Measurements from ENCODE around the gene C2orf15. TPM values are rescaled to one million over a fixed set of nuclear protein-coding genes. Genes with fewer than 3 reads are reported as not detected.

Gene C2orf15
- total and polyA plus RNA-seq, 2 of the 4 experiments (the other 2 are of a cell fraction), result under 0.01 TPM; not detected in 1

- H2AK9ac ChIP-seq (replicated peaks; ENCODE audit: low read depth, low read length, poor library complexity), result no peak overlapping the region
- no peak overlapping the region for H2BK5ac ChIP-seq (ENCODE audit: low read depth, low read length, poor library complexity, severe bottlenecking)
- peaks cover 14% of the 10 kb centered on the region for H3K36me3 ChIP-seq (ENCODE audit: control insufficient read depth, insufficient read depth, low read length)
- no peak overlapping the region for H3K18ac ChIP-seq (ENCODE audit: low read depth, low read length)
- H4K91ac ChIP-seq (ENCODE audit: insufficient read depth, low read depth, low read length), result no peak overlapping the region
- ATAC-seq (ENCODE audit: low read depth), result no peak
- no peak overlapping the region for H2AFZ ChIP-seq (replicated peaks; ENCODE audit: low read length, poor library complexity)
- no TSS peak for BruUV-seq (replicated peaks)
- H2AK5ac ChIP-seq (ENCODE audit: low read depth, low read length), result no peak overlapping the region
- H2BK20ac ChIP-seq (ENCODE audit: low read depth, low read length), result no peak overlapping the region
- TF ChIP-seq, protein P1, sequence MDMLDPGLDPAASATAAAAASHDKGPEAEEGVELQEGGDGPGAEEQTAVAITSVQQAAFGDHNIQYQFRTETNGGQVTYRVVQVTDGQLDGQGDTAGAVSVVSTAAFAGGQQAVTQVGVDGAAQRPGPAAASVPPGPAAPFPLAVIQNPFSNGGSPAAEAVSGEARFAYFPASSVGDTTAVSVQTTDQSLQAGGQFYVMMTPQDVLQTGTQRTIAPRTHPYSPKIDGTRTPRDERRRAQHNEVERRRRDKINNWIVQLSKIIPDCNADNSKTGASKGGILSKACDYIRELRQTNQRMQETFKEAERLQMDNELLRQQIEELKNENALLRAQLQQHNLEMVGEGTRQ (IDR thresholded peaks at IDR 0.05; ENCODE audit: low read depth, low read length), result no peak
- TF ChIP-seq MXI1 (IDR thresholded peaks at IDR 0.05; ENCODE audit: borderline replicate concordance, low read depth, low read length), result no peak
- no peak for TF ChIP-seq CEBPB (IDR thresholded peaks at IDR 0.05; ENCODE audit: low read depth, low read length)
- TF ChIP-seq MAZ (IDR thresholded peaks at IDR 0.05; ENCODE audit: borderline replicate concordance, low read depth, low read length), result no peak
- no peak for TF ChIP-seq POLR2A (IDR thresholded peaks at IDR 0.05; ENCODE audit: low read depth, low read length)
- no peak for TF ChIP-seq FOS (IDR thresholded peaks at IDR 0.05; ENCODE audit: low read depth, low read length)
- no peak for TF ChIP-seq MAFK (IDR thresholded peaks at IDR 0.05; ENCODE audit: low read depth, low read length)
- TF ChIP-seq RCOR1 (IDR thresholded peaks at IDR 0.05; ENCODE audit: insufficient replicate concordance, low read length), result no peak
- TF ChIP-seq CHD1 (IDR thresholded peaks at IDR 0.05; ENCODE audit: low read depth, low read length), result no peak
- TF ChIP-seq RAD21 (IDR thresholded peaks at IDR 0.05; ENCODE audit: low read length), result no peak
- TF ChIP-seq BHLHE40 (IDR thresholded peaks at IDR 0.05; ENCODE audit: low read depth, low read length), result no peak
- no peak for TF ChIP-seq RFX5 (IDR thresholded peaks at IDR 0.05; ENCODE audit: low read depth, low read length)
- TF ChIP-seq NFE2L2 (IDR thresholded peaks at IDR 0.05; ENCODE audit: low read depth, low read length), result no peak
- TF ChIP-seq, protein P2, sequence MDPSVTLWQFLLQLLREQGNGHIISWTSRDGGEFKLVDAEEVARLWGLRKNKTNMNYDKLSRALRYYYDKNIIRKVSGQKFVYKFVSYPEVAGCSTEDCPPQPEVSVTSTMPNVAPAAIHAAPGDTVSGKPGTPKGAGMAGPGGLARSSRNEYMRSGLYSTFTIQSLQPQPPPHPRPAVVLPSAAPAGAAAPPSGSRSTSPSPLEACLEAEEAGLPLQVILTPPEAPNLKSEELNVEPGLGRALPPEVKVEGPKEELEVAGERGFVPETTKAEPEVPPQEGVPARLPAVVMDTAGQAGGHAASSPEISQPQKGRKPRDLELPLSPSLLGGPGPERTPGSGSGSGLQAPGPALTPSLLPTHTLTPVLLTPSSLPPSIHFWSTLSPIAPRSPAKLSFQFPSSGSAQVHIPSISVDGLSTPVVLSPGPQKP (IDR thresholded peaks at IDR 0.05; ENCODE audit: borderline replicate concordance, low read depth, low read length), result no peak
- no peak for TF ChIP-seq SMC3 (IDR thresholded peaks at IDR 0.05; ENCODE audit: low read depth, low read length)
- no peak for TF ChIP-seq CTCF (conservative IDR thresholded peaks at IDR 0.05; ENCODE audit: low read depth, low read length)
- H3K56ac ChIP-seq (ENCODE audit: extremely low read depth, insufficient read depth, low read length), result no peak overlapping the region
- H3K23ac ChIP-seq (ENCODE audit: low read depth, low read length), result no peak overlapping the region
- H3K14ac ChIP-seq (replicated peaks; ENCODE audit: low read depth, low read length), result no peak overlapping the region
- H2BK15ac ChIP-seq (ENCODE audit: low read depth, low read length), result no peak overlapping the region
- H3K4me3 ChIP-seq (ENCODE audit: insufficient read depth, low read depth, low read length), result no peak overlapping the region
- ChIA-PET CTCF (no interaction called here), POLR2A (ENCODE audit: unreplicated experiment) (no interaction called here)
- no peak overlapping the region for H2BK120ac ChIP-seq (ENCODE audit: low read depth, low read length)
- no peak overlapping the region for H4K8ac ChIP-seq (ENCODE audit: low read depth in 2 of 2, low read length in 2 of 2)
- no CpG with 5 or more reads among the region's 7 CpGs for WGBS, 2 experiments (ENCODE audit: extremely low coverage in 2 of 2, insufficient read length in 1 of 2)
- no peaks in the 10 kb centered on the region for H4K20me1 ChIP-seq (ENCODE audit: insufficient read depth, low read length)
- peaks cover 2% of the 10 kb centered on the region; the same call in 1 of the 2 replicates for H3K9me1 ChIP-seq (ENCODE audit: insufficient read depth, low read length)
- H3K9ac ChIP-seq (ENCODE audit: low read depth, low read length), result no peak overlapping the region
- H3K79me1 ChIP-seq (ENCODE audit: low read depth in 1 of 2, low read length in 2 of 2), result no peaks in the 10 kb centered on the region
- H3K4me1 ChIP-seq (ENCODE audit: control insufficient read depth, insufficient read depth, low read length), result no peaks in the 10 kb centered on the region
- H3K4me2 ChIP-seq (ENCODE audit: low read depth, low read length), result no peak overlapping the region
- DNase-seq, result no peak
- H4K5ac ChIP-seq (ENCODE audit: low read depth, low read length), result no peak overlapping the region
- no peak overlapping the region for H3K27ac ChIP-seq (ENCODE audit: insufficient read depth, low read length)
- dilution Hi-C loops (cut with HindIII; ENCODE audit: low sequenced_read_pairs, unreplicated experiment) (no loop called here), in situ Hi-C loops (cut with MboI; ENCODE audit: low sequenced_read_pairs) (no loop called here), intact Hi-C loops (cut with micrococcal nuclease) (no loop called here)
- no peaks in the 10 kb centered on the region for H3K9me3 ChIP-seq (ENCODE audit: control insufficient read depth, insufficient read depth, low read length)
- no peak overlapping the region for H3K4ac ChIP-seq (ENCODE audit: low read depth, low read length)
- H3K27me3 ChIP-seq (ENCODE audit: control insufficient read depth, insufficient read depth, low read length), result no peaks in the 10 kb centered on the region
These were observed 58.7 kb downstream of the C2orf15 start for GRCh38 chr2:99200076-99200800.

Measured in IMR-90 (cell line).